ENCODE data around the gene KRT15.

The KRT15 gene

GRCh38 chr17:41504246-41504977, 14.3 kb downstream of the KRT15 start:
- H3K9me3 ChIP-seq (ENCODE audit: control insufficient read depth, insufficient read depth, low read length): no peaks in the 10 kb centered on the region
- H3K36me3 ChIP-seq (ENCODE audit: control insufficient read depth, insufficient read depth, low read length): no peaks in the 10 kb centered on the region
- H3K27ac ChIP-seq (ENCODE audit: low read length): no peak overlapping the region
- H3K27me3 ChIP-seq (ENCODE audit: control insufficient read depth, insufficient read depth, low read length): no peaks in the 10 kb centered on the region
- H3K4me3 ChIP-seq (ENCODE audit: low read length): no peak overlapping the region
- H3K4me1 ChIP-seq (ENCODE audit: control insufficient read depth, insufficient read depth, low read length): peaks cover 7% of the 10 kb centered on the region; the same call in 1 of the 2 replicates
- no peak for DNase-seq (ENCODE audit: low read depth, low spot score)
- no CpG with 5 or more reads among the region's 8 CpGs for WGBS (ENCODE audit: insufficient coverage, insufficient read length)

- no CpG with 5 or more reads among the region's 9 CpGs for WGBS (ENCODE audit: insufficient coverage, insufficient read length)
- DNase-seq (ENCODE audit: low read depth, low spot score): no peak
- H3K36me3 ChIP-seq (ENCODE audit: control insufficient read depth, insufficient read depth, low read length): no peaks in the 10 kb centered on the region
- no peaks in the 10 kb centered on the region for H3K9me3 ChIP-seq (ENCODE audit: control insufficient read depth, insufficient read depth, low read length)
- H3K27me3 ChIP-seq (ENCODE audit: control insufficient read depth, insufficient read depth, low read length): no peaks in the 10 kb centered on the region
- no peak overlapping the region for H3K27ac ChIP-seq (ENCODE audit: low read length)
- peaks cover 7% of the 10 kb centered on the region; the same call in 1 of the 2 replicates for H3K4me1 ChIP-seq (ENCODE audit: control insufficient read depth, insufficient read depth, low read length)
- no peak overlapping the region for H3K4me3 ChIP-seq (ENCODE audit: low read length)
Measured at GRCh38 chr17:41503202-41503601, 15.5 kb downstream of the KRT15 start.

DNA sequence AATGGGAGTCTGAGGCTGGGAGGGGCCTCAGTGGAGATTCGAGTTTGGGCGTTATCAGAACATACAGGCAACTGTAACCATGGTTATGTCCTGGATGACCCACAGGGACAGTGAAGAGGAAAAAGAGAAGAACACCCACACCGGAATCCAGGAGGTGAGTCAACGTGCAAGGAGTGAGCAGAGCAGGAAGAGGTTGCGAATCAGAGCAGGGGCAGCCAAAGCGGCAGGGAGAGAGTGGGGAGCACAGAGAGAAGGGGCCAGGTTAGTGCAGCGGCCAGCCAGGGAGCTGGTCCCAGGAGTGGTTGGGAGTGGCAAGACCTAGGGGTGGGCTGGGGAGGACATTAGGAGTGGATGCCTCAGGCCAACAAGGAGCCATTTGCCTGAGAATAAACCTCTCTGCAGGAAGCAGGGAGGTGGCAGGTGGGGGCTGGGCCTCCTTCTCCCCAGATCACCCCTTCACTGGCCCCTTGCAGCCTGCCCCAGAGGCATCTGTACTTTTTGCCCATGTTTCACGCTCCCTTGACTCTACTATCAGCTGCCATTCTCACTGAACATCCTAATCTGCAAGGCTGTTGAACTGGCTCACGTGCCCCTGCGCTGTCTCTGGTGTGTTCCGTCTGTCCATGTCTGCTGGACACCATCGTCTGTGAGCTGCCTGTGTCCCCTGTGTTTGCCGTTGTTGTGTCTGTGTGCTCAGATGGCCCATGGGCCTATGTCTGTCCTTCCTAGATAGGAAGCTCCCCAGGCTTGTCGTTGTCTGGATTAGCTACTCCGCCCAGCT, 18.4 kb downstream of the KRT15 start:
- whole genome bisulfite sequencing (ENCODE audit: insufficient coverage, insufficient read length): no CpG with 5 or more reads among the region's 15 CpGs
- Histone ChIP-seq H3K4me3 (ENCODE audit: low read length) (no peak overlapping the region), H3K4me1 (ENCODE audit: control insufficient read depth, insufficient read depth, low read length) (peaks cover 7% of the 10 kb centered on the region; the same call in 1 of the 2 replicates), H3K36me3 (ENCODE audit: control insufficient read depth, insufficient read depth, low read length) (no peaks in the 10 kb centered on the region), H3K27me3 (ENCODE audit: control insufficient read depth, insufficient read depth, low read length) (no peaks in the 10 kb centered on the region), H3K27ac (ENCODE audit: low read length) (no peak overlapping the region), H3K9me3 (ENCODE audit: control insufficient read depth, insufficient read depth, low read length) (no peaks in the 10 kb centered on the region)
- DNase-seq (ENCODE audit: low read depth, low spot score): no peak

- H3K36me3 ChIP-seq (ENCODE audit: control insufficient read depth, insufficient read depth, low read length): no peaks in the 10 kb centered on the region
- no peak overlapping the region for H3K27ac ChIP-seq (ENCODE audit: low read length)
- peaks cover 7% of the 10 kb centered on the region; the same call in 1 of the 2 replicates for H3K4me1 ChIP-seq (ENCODE audit: control insufficient read depth, insufficient read depth, low read length)
- H3K4me3 ChIP-seq (ENCODE audit: low read length): no peak overlapping the region
- no CpG with 5 or more reads among the region's 5 CpGs for WGBS (ENCODE audit: insufficient coverage, insufficient read length)
- DNase-seq (ENCODE audit: low read depth, low spot score): no peak
- no peaks in the 10 kb centered on the region for H3K27me3 ChIP-seq (ENCODE audit: control insufficient read depth, insufficient read depth, low read length)
- no peaks in the 10 kb centered on the region for H3K9me3 ChIP-seq (ENCODE audit: control insufficient read depth, insufficient read depth, low read length)
Measured at GRCh38 chr17:41499714-41500113, 19.0 kb downstream of the KRT15 start.

DNA sequence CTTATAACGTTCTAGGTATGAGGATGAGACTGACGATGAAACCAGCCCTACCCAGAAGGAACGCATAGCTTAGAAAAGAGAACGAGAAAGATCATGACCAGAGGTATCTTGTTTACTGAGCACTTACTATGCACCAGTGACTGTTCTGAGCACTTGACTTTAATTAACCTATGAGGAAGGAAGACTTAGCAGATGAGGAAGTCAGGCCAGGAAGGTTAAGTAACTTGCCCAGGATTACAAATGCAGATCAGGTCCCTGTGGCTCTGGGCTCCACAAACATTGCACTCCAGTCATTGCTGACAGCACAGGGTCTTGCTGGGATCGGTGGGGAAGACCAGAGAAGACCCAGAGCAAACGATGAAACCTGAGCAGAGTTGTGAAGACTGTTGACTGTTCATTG, 20.4 kb downstream of the KRT15 start:
- WGBS (ENCODE audit: insufficient coverage, insufficient read length): 100% methylated on average over 1 of the region's 6 CpGs
- no peaks in the 10 kb centered on the region for H3K9me3 ChIP-seq (ENCODE audit: control insufficient read depth, insufficient read depth, low read length)
- H3K4me1 ChIP-seq (ENCODE audit: control insufficient read depth, insufficient read depth, low read length): peaks cover 7% of the 10 kb centered on the region; the same call in 1 of the 2 replicates
- no peak for DNase-seq (ENCODE audit: low read depth, low spot score)
- H3K27ac ChIP-seq (ENCODE audit: low read length): no peak overlapping the region
- no peaks in the 10 kb centered on the region for H3K27me3 ChIP-seq (ENCODE audit: control insufficient read depth, insufficient read depth, low read length)
- no peak overlapping the region for H3K4me3 ChIP-seq (ENCODE audit: low read length)
- H3K36me3 ChIP-seq (ENCODE audit: control insufficient read depth, insufficient read depth, low read length): no peaks in the 10 kb centered on the region

DNA sequence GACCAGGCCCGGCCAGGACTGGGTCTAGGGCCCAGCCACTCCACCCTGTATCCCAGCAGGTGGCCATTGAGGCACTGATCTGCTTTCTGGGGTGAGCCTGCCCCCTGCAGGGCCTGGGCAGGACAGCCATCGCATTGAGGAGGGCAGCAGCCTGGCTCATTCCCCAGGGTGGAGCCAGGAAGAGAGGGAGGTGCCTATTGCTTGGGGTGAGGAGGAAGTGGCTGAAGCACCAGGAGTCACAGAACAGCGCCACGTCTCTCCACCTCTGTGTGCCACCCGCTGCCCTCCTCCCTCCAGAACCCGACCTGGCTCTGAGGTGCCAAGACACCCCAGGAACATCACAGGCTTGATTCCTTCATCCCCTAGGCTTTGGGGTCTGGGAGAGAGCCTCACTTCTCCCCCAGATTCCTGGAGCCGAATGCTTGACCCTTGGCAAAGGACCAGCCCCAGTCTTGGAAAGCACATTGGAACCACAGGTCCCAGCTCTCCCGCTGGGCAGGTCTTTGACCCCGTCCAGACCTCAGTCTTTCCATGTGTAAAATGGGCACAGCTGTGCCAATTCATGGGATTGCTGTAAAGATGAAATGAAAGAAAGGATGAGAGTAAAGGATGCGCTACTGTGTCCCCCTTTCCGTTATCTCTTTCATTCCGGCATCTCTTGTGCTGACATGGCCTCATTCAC, 21.7 kb downstream of the KRT15 start:
- no peak overlapping the region for H3K27ac ChIP-seq (ENCODE audit: low read length)
- WGBS (ENCODE audit: insufficient coverage, insufficient read length): no CpG with 5 or more reads among the region's 12 CpGs

GRCh38 chr17:41494524-41494923, 24.2 kb downstream of the KRT15 start:
- no peaks in the 10 kb centered on the region for H3K4me1 ChIP-seq (ENCODE audit: control insufficient read depth, insufficient read depth, low read length)
- no peaks in the 10 kb centered on the region for H3K27me3 ChIP-seq (ENCODE audit: control insufficient read depth, insufficient read depth, low read length)
- no peak for DNase-seq (ENCODE audit: low read depth, low spot score)
- no CpG with 5 or more reads among the region's 2 CpGs for WGBS (ENCODE audit: insufficient coverage, insufficient read length)
- H3K36me3 ChIP-seq (ENCODE audit: control insufficient read depth, insufficient read depth, low read length): no peaks in the 10 kb centered on the region
- no peak overlapping the region for H3K4me3 ChIP-seq (ENCODE audit: low read length)
- H3K27ac ChIP-seq (ENCODE audit: low read length): no peak overlapping the region
- no peaks in the 10 kb centered on the region for H3K9me3 ChIP-seq (ENCODE audit: control insufficient read depth, insufficient read depth, low read length)

More for the DNA sequence above, 21.7 kb downstream of the KRT15 start:
- peaks cover 7% of the 10 kb centered on the region; the same call in 1 of the 2 replicates for H3K4me1 ChIP-seq (ENCODE audit: control insufficient read depth, insufficient read depth, low read length)
- no peak overlapping the region for H3K4me3 ChIP-seq (ENCODE audit: low read length)
- no peak for DNase-seq (ENCODE audit: low read depth, low spot score)
- no peaks in the 10 kb centered on the region for H3K27me3 ChIP-seq (ENCODE audit: control insufficient read depth, insufficient read depth, low read length)
- H3K9me3 ChIP-seq (ENCODE audit: control insufficient read depth, insufficient read depth, low read length): no peaks in the 10 kb centered on the region
- H3K36me3 ChIP-seq (ENCODE audit: control insufficient read depth, insufficient read depth, low read length): no peaks in the 10 kb centered on the region

DNA sequence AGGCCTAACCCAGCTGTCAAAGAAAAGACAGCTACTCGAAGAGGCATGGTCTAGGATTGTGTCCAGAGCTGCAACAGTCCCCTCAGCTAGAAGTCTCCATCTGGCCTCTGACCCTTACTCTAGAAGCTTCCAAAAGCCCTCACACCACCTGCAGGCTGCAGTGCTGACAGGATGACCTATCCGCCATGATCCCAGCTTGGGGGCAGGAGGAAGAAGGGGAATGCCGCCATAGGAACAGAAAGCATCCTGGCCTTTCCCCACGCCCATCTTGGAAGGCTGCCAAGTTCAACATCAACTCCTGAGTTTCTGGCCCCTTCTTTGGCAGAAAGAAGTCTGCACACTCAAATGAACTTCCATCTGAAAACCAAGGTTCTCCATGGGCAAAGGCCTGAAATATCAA, 25.9 kb downstream of the KRT15 start:
- Histone ChIP-seq H3K4me1 (ENCODE audit: control insufficient read depth, insufficient read depth, low read length) (no peaks in the 10 kb centered on the region), H3K27me3 (ENCODE audit: control insufficient read depth, insufficient read depth, low read length) (no peaks in the 10 kb centered on the region), H3K9me3 (ENCODE audit: control insufficient read depth, insufficient read depth, low read length) (no peaks in the 10 kb centered on the region), H3K4me3 (ENCODE audit: low read length) (no peak overlapping the region), H3K36me3 (ENCODE audit: control insufficient read depth, insufficient read depth, low read length) (no peaks in the 10 kb centered on the region), H3K27ac (ENCODE audit: low read length) (no peak overlapping the region)
- WGBS (ENCODE audit: insufficient coverage, insufficient read length): no CpG with 5 or more reads among the region's 4 CpGs
- DNase-seq (ENCODE audit: low read depth, low spot score): no peak

GRCh38 chr17:41492351-41492750, 26.3 kb downstream of the KRT15 start:
- DNase-seq (ENCODE audit: low read depth, low spot score): no peak
- H3K36me3 ChIP-seq (ENCODE audit: control insufficient read depth, insufficient read depth, low read length): no peaks in the 10 kb centered on the region
- H3K27me3 ChIP-seq (ENCODE audit: control insufficient read depth, insufficient read depth, low read length): no peaks in the 10 kb centered on the region
- no peak overlapping the region for H3K4me3 ChIP-seq (ENCODE audit: low read length)
- WGBS (ENCODE audit: insufficient coverage, insufficient read length): no CpG with 5 or more reads among the region's 6 CpGs
- H3K27ac ChIP-seq (ENCODE audit: low read length): no peak overlapping the region
- H3K9me3 ChIP-seq (ENCODE audit: control insufficient read depth, insufficient read depth, low read length): no peaks in the 10 kb centered on the region
- H3K4me1 ChIP-seq (ENCODE audit: control insufficient read depth, insufficient read depth, low read length): no peaks in the 10 kb centered on the region

- Histone ChIP-seq H3K36me3 (ENCODE audit: control insufficient read depth, insufficient read depth, low read length) (no peaks in the 10 kb centered on the region), H3K4me3 (ENCODE audit: low read length) (no peak overlapping the region), H3K9me3 (ENCODE audit: control insufficient read depth, insufficient read depth, low read length) (no peaks in the 10 kb centered on the region), H3K27me3 (ENCODE audit: control insufficient read depth, insufficient read depth, low read length) (no peaks in the 10 kb centered on the region), H3K27ac (ENCODE audit: low read length) (no peak overlapping the region), H3K4me1 (ENCODE audit: control insufficient read depth, insufficient read depth, low read length) (peaks cover 4% of the 10 kb centered on the region; the same call in 1 of the 2 replicates)
- no CpG with 5 or more reads among the region's 2 CpGs for WGBS (ENCODE audit: insufficient coverage, insufficient read length)
- no peak for DNase-seq (ENCODE audit: low read depth, low spot score)
Measured at GRCh38 chr17:41491476-41491875, 27.2 kb downstream of the KRT15 start.

Measured in iPS DF 6.9 (cell line).